ENCODE data around the gene FSIP1.

DNA sequence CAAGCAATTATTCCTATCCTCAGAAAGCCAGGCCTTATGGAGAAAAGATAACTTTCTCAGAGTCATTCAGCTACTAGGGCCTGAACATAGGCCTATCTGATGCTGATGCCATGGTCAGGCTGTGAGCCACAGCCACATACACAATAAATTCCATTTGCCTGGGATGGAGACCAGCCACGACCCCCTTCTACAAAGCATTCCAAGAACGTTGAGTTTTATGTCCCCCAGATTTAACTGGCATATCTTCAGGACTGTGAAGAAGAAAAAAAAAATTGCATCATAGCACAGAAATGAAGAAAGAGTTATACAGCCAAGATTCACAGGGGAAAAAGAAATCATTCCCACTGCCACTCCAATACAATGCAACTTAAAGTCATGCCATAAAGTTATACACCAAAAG is 101.8 kb downstream of the FSIP1 start:
- TF ChIP-seq, protein P1, sequence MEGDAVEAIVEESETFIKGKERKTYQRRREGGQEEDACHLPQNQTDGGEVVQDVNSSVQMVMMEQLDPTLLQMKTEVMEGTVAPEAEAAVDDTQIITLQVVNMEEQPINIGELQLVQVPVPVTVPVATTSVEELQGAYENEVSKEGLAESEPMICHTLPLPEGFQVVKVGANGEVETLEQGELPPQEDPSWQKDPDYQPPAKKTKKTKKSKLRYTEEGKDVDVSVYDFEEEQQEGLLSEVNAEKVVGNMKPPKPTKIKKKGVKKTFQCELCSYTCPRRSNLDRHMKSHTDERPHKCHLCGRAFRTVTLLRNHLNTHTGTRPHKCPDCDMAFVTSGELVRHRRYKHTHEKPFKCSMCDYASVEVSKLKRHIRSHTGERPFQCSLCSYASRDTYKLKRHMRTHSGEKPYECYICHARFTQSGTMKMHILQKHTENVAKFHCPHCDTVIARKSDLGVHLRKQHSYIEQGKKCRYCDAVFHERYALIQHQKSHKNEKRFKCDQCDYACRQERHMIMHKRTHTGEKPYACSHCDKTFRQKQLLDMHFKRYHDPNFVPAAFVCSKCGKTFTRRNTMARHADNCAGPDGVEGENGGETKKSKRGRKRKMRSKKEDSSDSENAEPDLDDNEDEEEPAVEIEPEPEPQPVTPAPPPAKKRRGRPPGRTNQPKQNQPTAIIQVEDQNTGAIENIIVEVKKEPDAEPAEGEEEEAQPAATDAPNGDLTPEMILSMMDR (IDR thresholded peaks at IDR 0.05): no peak
- no peak for TF ChIP-seq POLR2A (IDR thresholded peaks at IDR 0.05; ENCODE audit: low read depth)
